A673 (cell line): ENCODE data around the gene ATP9A. TPM values are rescaled to one million over a fixed set of nuclear protein-coding genes. Genes with fewer than 3 reads are reported as not detected.

Experiments
- BruUV-seq: library from RNA; stranded (reverse); fragments of 400-500 nt; replicated peaks from 2 replicates; lab custom pipeline; 2021; lab: Mats Ljungman, UMichigan
- CTCF ChIA-PET: fragments of 300-600 bp; sonication (Branson Sonifier 250); formaldehyde crosslinking; loops from one replicate; lab custom pipeline; 2022; ENCODE audit warnings: antibody characterized with exemption; lab: Charles Lee
- POLR2A ChIA-PET: fragments of 300-600 bp; sonication (Branson Sonifier 250); formaldehyde crosslinking; loops from one replicate; lab custom pipeline; 2022; ENCODE audit warnings: antibody characterized with exemption; ENCODE audit not compliant: low non-redundant PET; lab: Charles Lee
- DNase-seq: peaks from one replicate; pipeline ENCODE4 v3.0.0-alpha.2; 2015; ENCODE audit warnings: low spot score
- H3K27ac ChIP-seq: fragments of 200-600 bp; sonication (generic); 2 replicates; pipeline ENCODE4 v1.5.1; 2016; ENCODE audit warnings: mixed run types, low read depth, mild to moderate bottlenecking, mixed read lengths, antibody characterized with exemption, low read length; ENCODE audit not compliant: poor library complexity, severe bottlenecking
- H3K27me3 ChIP-seq: fragments of 200-600 bp; sonication (generic); replicated peaks from 2 replicates; pipeline ENCODE4 v1.6.1; 2017; ENCODE audit warnings: mixed run types, low read depth, mild to moderate bottlenecking, mixed read lengths, antibody characterized with exemption, low read length; ENCODE audit not compliant: insufficient read depth, poor library complexity
- H3K36me3 ChIP-seq: fragments of 200-600 bp; sonication (generic); 2 replicates; pipeline ENCODE4 v1.6.1; 2016; ENCODE audit warnings: mixed run types, mild to moderate bottlenecking, mixed read lengths, antibody characterized with exemption, low read length; ENCODE audit not compliant: insufficient read depth, poor library complexity, severe bottlenecking
- H3K4me1 ChIP-seq: fragments of 200-600 bp; sonication (generic); 2 replicates; pipeline ENCODE4 v1.6.1; 2017; ENCODE audit warnings: mixed run types, mild to moderate bottlenecking, mixed read lengths, antibody characterized with exemption, low read length; ENCODE audit not compliant: insufficient read depth, poor library complexity, severe bottlenecking
- H3K4me3 ChIP-seq: fragments of 200-600 bp; sonication (generic); 2 replicates; pipeline ENCODE4 v1.5.1; 2016; ENCODE audit warnings: low read depth, mixed run types, mild to moderate bottlenecking, mixed read lengths, low read length; ENCODE audit not compliant: poor library complexity, severe bottlenecking
- H3K9me3 ChIP-seq: fragments of 200-600 bp; sonication (generic); 2 replicates; pipeline ENCODE4 v1.6.1; 2016; ENCODE audit warnings: mixed run types, low read depth, mild to moderate bottlenecking, mixed read lengths, antibody characterized with exemption, low read length; ENCODE audit not compliant: poor library complexity, severe bottlenecking
- EZH2 ChIP-seq: fragments of 200-600 bp; sonication (generic); IDR thresholded peaks from 2 replicates; pipeline ENCODE4 v1.6.1; 2017; ENCODE audit warnings: borderline replicate concordance, low read depth, mild to moderate bottlenecking, mixed read lengths, antibody characterized with exemption, low read length; ENCODE audit not compliant: poor library complexity, severe bottlenecking
- intact Hi-C: fragments of 100-400 bp; cut with micrococcal nuclease; formaldehyde crosslinking; loops from one replicate; pipeline ENCODE4 v1.10.0; 2022; ENCODE audit not compliant: unreplicated experiment
- total RNA-seq: library from RNA; stranded (reverse); gene quantifications from 2 replicates; pipeline ENCODE4 v1.2.3, GENCODE V29; 2021
- TF ChIP-seq, protein P1 (sequence below): fragments of 300-800, 200-600 bp; sonication (generic); conservative IDR thresholded peaks from 2 replicates; pipeline ENCODE4 v1.5.1; 2017; ENCODE audit warnings: low read depth, mild to moderate bottlenecking, antibody characterized with exemption, low read length, moderate library complexity, mixed read lengths

ATP9A gene
- total RNA-seq, 1 experiment from 2014 or later = 31.2 TPM

DNA sequence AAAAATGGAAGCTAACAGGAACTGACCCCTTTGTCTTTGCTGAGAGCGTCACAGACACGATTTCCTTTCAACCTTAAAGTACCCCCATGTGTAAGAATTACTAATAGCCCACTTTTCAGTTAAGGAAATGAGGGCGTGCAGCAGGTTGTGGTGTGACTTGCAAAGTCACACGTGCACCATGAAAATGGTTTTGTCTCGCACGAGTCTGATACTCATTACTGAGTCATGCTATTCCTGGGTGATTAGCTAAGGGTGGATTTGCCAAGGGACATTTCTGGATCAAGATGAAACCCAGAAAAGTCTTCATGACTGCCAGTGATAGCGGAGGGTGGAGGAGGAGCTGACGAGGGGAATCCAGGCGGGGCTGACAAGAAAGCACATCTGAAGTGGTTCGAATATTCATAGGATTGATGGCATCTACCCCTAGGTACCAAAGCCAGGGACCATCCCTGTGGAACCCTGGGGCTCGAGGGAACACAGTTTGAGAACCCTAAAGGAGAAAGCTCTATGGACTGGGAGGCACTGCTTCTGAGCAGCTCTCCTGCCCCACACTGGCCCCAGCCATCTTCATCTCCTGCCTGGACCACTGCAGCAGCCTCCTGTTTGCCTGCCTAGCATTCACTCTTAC lies 213.5 kb downstream of the ATP9A start:
- H3K9me3 ChIP-seq = no peaks in the 10 kb centered on the region
- H3K27ac ChIP-seq = no peak overlapping the region
- TF ChIP-seq EZH2 = no peak
- TF ChIP-seq, protein P1, sequence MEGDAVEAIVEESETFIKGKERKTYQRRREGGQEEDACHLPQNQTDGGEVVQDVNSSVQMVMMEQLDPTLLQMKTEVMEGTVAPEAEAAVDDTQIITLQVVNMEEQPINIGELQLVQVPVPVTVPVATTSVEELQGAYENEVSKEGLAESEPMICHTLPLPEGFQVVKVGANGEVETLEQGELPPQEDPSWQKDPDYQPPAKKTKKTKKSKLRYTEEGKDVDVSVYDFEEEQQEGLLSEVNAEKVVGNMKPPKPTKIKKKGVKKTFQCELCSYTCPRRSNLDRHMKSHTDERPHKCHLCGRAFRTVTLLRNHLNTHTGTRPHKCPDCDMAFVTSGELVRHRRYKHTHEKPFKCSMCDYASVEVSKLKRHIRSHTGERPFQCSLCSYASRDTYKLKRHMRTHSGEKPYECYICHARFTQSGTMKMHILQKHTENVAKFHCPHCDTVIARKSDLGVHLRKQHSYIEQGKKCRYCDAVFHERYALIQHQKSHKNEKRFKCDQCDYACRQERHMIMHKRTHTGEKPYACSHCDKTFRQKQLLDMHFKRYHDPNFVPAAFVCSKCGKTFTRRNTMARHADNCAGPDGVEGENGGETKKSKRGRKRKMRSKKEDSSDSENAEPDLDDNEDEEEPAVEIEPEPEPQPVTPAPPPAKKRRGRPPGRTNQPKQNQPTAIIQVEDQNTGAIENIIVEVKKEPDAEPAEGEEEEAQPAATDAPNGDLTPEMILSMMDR = no peak
- no peaks in the 10 kb centered on the region for H3K27me3 ChIP-seq
- intact Hi-C loops = no loop called here
- no peaks in the 10 kb centered on the region for H3K36me3 ChIP-seq
- POLR2A ChIA-PET = no interaction called here
- DNase-seq = no peak
- BruUV-seq = no TSS peak
- H3K4me1 ChIP-seq = peaks cover 5% of the 10 kb centered on the region
- CTCF ChIA-PET = no interaction called here
- H3K4me3 ChIP-seq = no peak overlapping the region

DNA sequence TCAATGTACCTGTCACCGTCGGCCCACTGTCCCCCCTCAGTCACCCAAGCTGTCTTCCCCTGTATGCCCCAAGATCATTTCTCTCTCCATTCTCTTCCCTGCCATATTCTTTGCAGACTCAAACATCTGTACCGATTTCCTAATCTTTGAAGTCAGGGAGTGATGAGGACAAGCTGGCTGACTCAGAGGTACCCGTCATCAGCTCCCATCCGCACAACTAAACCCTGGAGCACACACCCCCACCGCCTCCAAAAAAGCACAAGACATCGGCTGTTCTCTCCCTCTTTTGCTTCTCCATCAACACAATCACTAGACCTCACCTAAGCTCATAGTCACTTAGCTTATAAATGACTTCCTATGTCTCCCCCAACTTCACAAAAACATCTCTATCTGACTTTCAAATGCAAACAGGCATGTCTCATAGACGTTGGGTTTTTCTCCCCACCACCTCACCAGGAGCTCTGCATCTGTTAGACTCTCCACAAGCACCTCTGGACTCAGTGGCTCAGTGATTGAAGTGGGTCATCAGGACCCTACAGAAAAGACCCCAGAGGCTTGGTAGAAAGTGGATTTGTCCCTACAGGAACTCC lies 214.2 kb downstream of the ATP9A start:
- TF ChIP-seq, protein P1 = no peak
- no peak for TF ChIP-seq EZH2
- no peak overlapping the region for H3K27ac ChIP-seq
- H3K36me3 ChIP-seq = no peaks in the 10 kb centered on the region
- no peak for DNase-seq
- BruUV-seq = no TSS peak
- H3K4me1 ChIP-seq = peaks cover 5% of the 10 kb centered on the region
- no peaks in the 10 kb centered on the region for H3K27me3 ChIP-seq
- H3K4me3 ChIP-seq = no peak overlapping the region
- H3K9me3 ChIP-seq = no peaks in the 10 kb centered on the region
- ChIA-PET POLR2A (interaction anchor here (0.6 kb wide), 1 partner anchor 245 kb away, joined by 3 read pairs; no protein-coding TSS in a partner anchor), CTCF (no interaction called here)
- intact Hi-C loops = no loop called here

DNA sequence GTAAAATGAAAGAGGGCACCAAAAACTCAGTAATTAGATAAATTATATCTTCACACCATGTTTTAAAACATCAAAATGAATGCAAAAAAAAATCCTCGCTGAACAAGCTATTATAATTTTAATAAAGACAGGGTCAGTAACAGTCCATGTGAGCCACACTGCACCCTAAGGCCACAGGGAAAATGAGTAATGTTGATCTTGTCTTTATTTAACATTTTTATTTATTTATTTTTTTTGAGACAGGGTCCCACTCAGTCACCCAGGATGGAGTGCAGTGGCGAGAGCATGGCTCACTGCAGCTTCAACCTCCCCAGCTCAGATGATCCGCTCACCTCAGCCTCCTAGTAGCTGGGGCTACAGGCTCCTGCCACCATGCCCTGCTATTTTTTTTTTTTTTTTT lies 217.0 kb downstream of the ATP9A start:
- intact Hi-C loops = no loop called here
- Histone ChIP-seq H3K4me1 (no peaks in the 10 kb centered on the region), H3K9me3 (no peaks in the 10 kb centered on the region), H3K4me3 (no peak overlapping the region), H3K27ac (no peak overlapping the region), H3K27me3 (no peaks in the 10 kb centered on the region), H3K36me3 (no peaks in the 10 kb centered on the region)
- ChIA-PET CTCF (no interaction called here), POLR2A (no interaction called here)
- DNase-seq = no peak
- BruUV-seq = no TSS peak
- no peak for TF ChIP-seq EZH2
